ENCODE measurements around the gene CNNM2. TPM values are rescaled to one million over a fixed set of nuclear protein-coding genes. Genes with fewer than 3 reads are reported as not detected.

CNNM2 gene
- total and polyA plus RNA-seq, 4 donors = 3.0 to 18.3 (median 7.8) TPM

DNA sequence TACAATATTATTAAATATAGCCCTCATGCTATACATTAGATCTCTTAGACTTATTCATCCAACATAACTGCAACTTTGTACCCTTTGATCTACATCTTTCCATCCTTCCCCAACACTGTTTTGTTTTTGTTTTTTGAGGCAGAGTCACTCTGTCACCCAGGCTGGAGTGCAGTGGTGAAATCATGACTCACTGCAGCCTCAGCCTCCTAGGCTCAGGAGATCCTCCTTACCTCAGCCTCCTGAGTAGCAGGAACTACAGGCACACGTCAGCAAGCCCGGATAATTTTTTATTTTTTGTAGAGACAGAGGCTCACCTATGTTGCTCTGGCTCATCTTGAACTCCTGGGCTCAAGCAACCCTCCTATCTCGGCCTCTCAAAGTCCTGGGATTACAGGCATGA lies 221.7 kb downstream of the CNNM2 start:
- Histone ChIP-seq H3K4me1 (ENCODE audit: control insufficient read depth in 5 of 5, insufficient read depth in 5 of 5, low read length in 5 of 5) (peaks cover 0 to 12% (median 0%) of the 10 kb centered on the region in 5 donors), H3K36me3 (ENCODE audit: control insufficient read depth in 4 of 4, insufficient read depth in 4 of 4, low read length in 4 of 4) (peaks cover 3 to 14% (median 5%) of the 10 kb centered on the region in 4 donors), H3K27me3 (ENCODE audit: control insufficient read depth in 3 of 3, insufficient read depth in 3 of 3, low read length in 2 of 3) (no peaks in the 10 kb centered on the region), H3K27ac (ENCODE audit: low read depth in 1 of 2, low read length in 1 of 2) (no peak overlapping the region), H3K9me3 (ENCODE audit: control insufficient read depth in 4 of 4, insufficient read depth in 3 of 4, low read length in 3 of 4) (no peaks in the 10 kb centered on the region), H3K4me3 (no peak overlapping the region), H3K9ac (ENCODE audit: insufficient read depth in 1 of 2, low read length in 2 of 2) (no peak overlapping the region)
- WGBS, 2 donors = 93 to 94% methylated on average over 3 of the region's 3 CpGs
- ATAC-seq (ENCODE audit: insufficient read depth, low FRiP score) (no peak), DNase-seq (no peak)
- TF ChIP-seq, protein P1, sequence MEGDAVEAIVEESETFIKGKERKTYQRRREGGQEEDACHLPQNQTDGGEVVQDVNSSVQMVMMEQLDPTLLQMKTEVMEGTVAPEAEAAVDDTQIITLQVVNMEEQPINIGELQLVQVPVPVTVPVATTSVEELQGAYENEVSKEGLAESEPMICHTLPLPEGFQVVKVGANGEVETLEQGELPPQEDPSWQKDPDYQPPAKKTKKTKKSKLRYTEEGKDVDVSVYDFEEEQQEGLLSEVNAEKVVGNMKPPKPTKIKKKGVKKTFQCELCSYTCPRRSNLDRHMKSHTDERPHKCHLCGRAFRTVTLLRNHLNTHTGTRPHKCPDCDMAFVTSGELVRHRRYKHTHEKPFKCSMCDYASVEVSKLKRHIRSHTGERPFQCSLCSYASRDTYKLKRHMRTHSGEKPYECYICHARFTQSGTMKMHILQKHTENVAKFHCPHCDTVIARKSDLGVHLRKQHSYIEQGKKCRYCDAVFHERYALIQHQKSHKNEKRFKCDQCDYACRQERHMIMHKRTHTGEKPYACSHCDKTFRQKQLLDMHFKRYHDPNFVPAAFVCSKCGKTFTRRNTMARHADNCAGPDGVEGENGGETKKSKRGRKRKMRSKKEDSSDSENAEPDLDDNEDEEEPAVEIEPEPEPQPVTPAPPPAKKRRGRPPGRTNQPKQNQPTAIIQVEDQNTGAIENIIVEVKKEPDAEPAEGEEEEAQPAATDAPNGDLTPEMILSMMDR (IDR thresholded peaks at IDR 0.05; ENCODE audit: control extremely low read depth, extremely low read depth) = no peak

Small RNA genes within 50 kb of the gene (small RNA-seq; reads per million reads assigned to genes)
- gene AS3MT (ENCODE audit: low replicate concordance) = not detected
- not detected for gene RF00026 (ENCODE audit: low replicate concordance)
- gene RF02271 (ENCODE audit: low replicate concordance) = not detected

Other genes starting within 250 kb of the CNNM2 start
- gene ARL3, start 203.9 kb upstream of the CNNM2 start, total RNA-seq = 10 to 100 TPM in 1 of 2 donors, 1 to 10 TPM in 1; 9.9 to 12.2 TPM
- gene ARL3, start 203.9 kb upstream of the CNNM2 start, polyA plus RNA-seq = 1 to 10 TPM; 6.7 to 9.6 TPM
- 10 to 100 TPM; 11.3 to 27.0 TPM for gene SFXN2, start 203.7 kb upstream of the CNNM2 start, total RNA-seq
- gene SFXN2, start 203.7 kb upstream of the CNNM2 start, polyA plus RNA-seq = 10 to 100 TPM; 10.8 to 16.8 TPM
- gene WBP1L, start 174.3 kb upstream of the CNNM2 start, total RNA-seq = 10 to 100 TPM; 42.7 to 47.6 TPM
- gene WBP1L, start 174.3 kb upstream of the CNNM2 start, polyA plus RNA-seq = 10 to 100 TPM; 19.1 to 52.3 TPM
- gene CYP17A1, start 80.9 kb upstream of the CNNM2 start, total RNA-seq = 1 to 10 TPM; 2.1 to 3.7 TPM
- 1 to 10 TPM in 1 of 2 donors, under 1 TPM in 1; 0.39 to 1.2 TPM for gene CYP17A1, start 80.9 kb upstream of the CNNM2 start, polyA plus RNA-seq
- 10 to 100 TPM; 17.6 to 37.1 TPM for gene BORCS7, start 64.0 kb upstream of the CNNM2 start, total RNA-seq
- 10 to 100 TPM; 20.0 to 31.2 TPM for gene BORCS7, start 64.0 kb upstream of the CNNM2 start, polyA plus RNA-seq
- 1 to 10 TPM in 1 of 2 donors, under 1 TPM in 1; 0.86 to 5.8 TPM for gene AS3MT, start 48.8 kb upstream of the CNNM2 start, total RNA-seq
- gene AS3MT, start 48.8 kb upstream of the CNNM2 start, polyA plus RNA-seq = 1 to 10 TPM; 1.9 to 3.8 TPM